Common myeloid progenitor, CD34-positive (primary cell): Measurements from ENCODE around the gene GALNT14.
A peak's percentile ranks its signal among the peaks of the same experiment; 100 is the strongest.

Source experiments
- CTCF ChIA-PET: fragments of 350-600 bp; sonication (Branson Sonifier 250); formaldehyde crosslinking; loops from one replicate; lab custom pipeline; 2021; ENCODE audit warnings: antibody characterized with exemption; lab: Charles Lee
- POLR2A ChIA-PET: fragments of 350-600 bp; sonication (Branson Sonifier 250); formaldehyde crosslinking; loops from one replicate; lab custom pipeline; 2021; ENCODE audit warnings: antibody characterized with exemption; lab: Charles Lee
- DNase-seq, 3 donors: peaks; one replicate each; pipeline versions ENCODE4 v3.0.0 to v3.0.0-alpha.2; 2013
- H3K27ac ChIP-seq, 2 experiments: 1 replicate in 1 of 2; 2 replicates in 1 of 2; pipeline ENCODE4 v1.7.0; 2013; ENCODE audit warnings: inconsistent platforms in 2 of 2, low read length in 2 of 2, mild to moderate bottlenecking in 2 of 2, low read depth in 1 of 2, moderate library complexity in 1 of 2; ENCODE audit not compliant: severe bottlenecking in 2 of 2, insufficient read depth in 1 of 2, poor library complexity in 1 of 2
- H3K27me3 ChIP-seq, 5 experiments: replicated peaks in 2 of 5; 1 replicate in 3 of 5; 2 replicates in 2 of 5; pipeline versions ENCODE4 v1.6.1 to v1.7.0; 2013; ENCODE audit warnings: low read length in 4 of 5, mild to moderate bottlenecking in 2 of 5, moderate library complexity in 2 of 5, inconsistent platforms in 1 of 5; ENCODE audit not compliant: insufficient read depth in 5 of 5, control insufficient read depth in 4 of 5
- H3K36me3 ChIP-seq, 4 experiments: 1 replicate in 2 of 4; 2 replicates in 2 of 4; pipeline versions ENCODE4 v1.6.1 to v1.7.0; 2013; ENCODE audit warnings: low read length in 3 of 4, control low read depth in 1 of 4, mild to moderate bottlenecking in 1 of 4; ENCODE audit not compliant: control insufficient read depth in 4 of 4, insufficient read depth in 4 of 4
- H3K4me1 ChIP-seq, 4 experiments: 1 replicate in 3 of 4; 2 replicates in 1 of 4; pipeline versions ENCODE4 v1.6.1 to v1.7.1; 2013; ENCODE audit warnings: low read length in 3 of 4, mild to moderate bottlenecking in 3 of 4, control low read depth in 1 of 4, inconsistent platforms in 1 of 4, moderate library complexity in 1 of 4; ENCODE audit not compliant: control insufficient read depth in 4 of 4, insufficient read depth in 4 of 4; ENCODE audit errors: control extremely low read depth in 1 of 4
- H3K4me3 ChIP-seq, 7 experiments: 1 replicate in 4 of 7; 2 replicates in 3 of 7; pipeline versions ENCODE4 v1.5.1 to v1.7.0; 2013; ENCODE audit warnings: mild to moderate bottlenecking in 7 of 7, low read length in 6 of 7, moderate library complexity in 6 of 7, inconsistent platforms in 2 of 7, low read depth in 2 of 7, control low read depth in 1 of 7; ENCODE audit not compliant: insufficient read depth in 4 of 7, control insufficient read depth in 1 of 7; ENCODE audit errors: extremely low read depth in 1 of 7
- H3K9me3 ChIP-seq, 5 experiments: 1 replicate in 4 of 5; 2 replicates in 1 of 5; pipeline versions ENCODE4 v1.6.1 to v1.7.1; 2013; ENCODE audit warnings: low read length in 4 of 5, mild to moderate bottlenecking in 2 of 5, inconsistent platforms in 1 of 5, low read depth in 1 of 5, moderate library complexity in 1 of 5; ENCODE audit not compliant: control insufficient read depth in 4 of 5, insufficient read depth in 2 of 5; ENCODE audit errors: control extremely low read depth in 1 of 5
- WGBS: methylation state at CpG from one replicate; pipeline ENCODE4 v1.1.5; 2013; ENCODE audit not compliant: insufficient coverage; 5-methylcytosine and 5-hydroxymethylcytosine counted together

The GALNT14 gene

DNA sequence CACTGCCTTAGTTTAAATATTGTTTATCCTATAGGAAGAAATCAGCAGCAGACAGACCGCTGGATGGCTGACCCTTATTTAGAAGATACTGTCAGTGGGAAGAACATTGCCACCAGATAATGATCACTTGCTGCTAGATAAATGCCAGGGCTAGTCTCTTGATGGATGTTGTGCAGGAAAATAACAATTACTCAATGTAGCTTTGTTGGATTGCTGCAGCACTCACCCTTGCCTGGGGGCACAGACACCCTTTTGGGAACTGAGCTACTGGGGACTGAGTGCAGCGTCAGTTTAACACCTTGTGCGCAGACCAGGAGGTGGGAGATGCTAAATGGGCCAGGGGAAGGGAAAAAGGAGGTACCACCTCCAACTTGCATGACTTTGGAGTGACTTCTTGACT is 266.8 kb downstream of the GALNT14 start:
- Histone ChIP-seq H3K27me3 (peaks cover 0 to 7% (median 0%) of the 10 kb centered on the region in 5 experiments), H3K4me3 (no peak overlapping the region), H3K4me1 (peaks cover 5 to 14% (median 7%) of the 10 kb centered on the region in 4 experiments), H3K9me3 (peaks cover 0 to 8% (median 3%) of the 10 kb centered on the region in 5 experiments), H3K27ac (no peak overlapping the region), H3K36me3 (no peaks in the 10 kb centered on the region)
- ChIA-PET POLR2A (interaction anchor here (0.6 kb wide), 1 partner anchor 943 kb away, joined by 3 read pairs; no protein-coding TSS in a partner anchor), CTCF (interaction anchor here (2.1 kb wide), 1 partner anchor 9 kb away, joined by 6 read pairs; no protein-coding TSS in a partner anchor)
- 83% methylated on average over 3 of the region's 3 CpGs for whole genome bisulfite sequencing
- DNase-seq = no peak

DNA sequence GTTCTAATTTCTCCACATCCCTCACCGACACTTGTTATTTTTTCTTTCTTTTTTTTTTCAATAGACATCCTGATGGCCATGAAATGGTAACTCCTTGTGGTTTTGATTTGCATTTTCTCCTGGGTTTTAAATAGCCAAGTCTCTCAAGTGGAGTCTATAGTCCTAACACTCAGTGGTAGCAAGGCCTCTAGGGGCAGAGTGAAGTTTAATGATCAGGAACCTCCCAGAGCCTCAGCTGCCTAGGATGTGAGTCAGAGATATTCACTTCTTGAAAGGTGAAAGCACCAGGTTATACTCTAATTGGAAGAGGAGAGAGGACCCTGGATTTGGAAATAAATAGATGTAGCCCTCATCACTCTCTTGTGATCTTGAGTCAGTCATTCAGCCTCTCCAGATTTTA is 268.3 kb downstream of the GALNT14 start:
- Histone ChIP-seq H3K4me1 (peaks cover 7 to 27% (median 15%) of the 10 kb centered on the region in 4 experiments), H3K4me3 (no peak overlapping the region), H3K9me3 (peaks cover 0 to 6% (median 3%) of the 10 kb centered on the region in 5 experiments), H3K27ac (no peak overlapping the region), H3K36me3 (no peaks in the 10 kb centered on the region), H3K27me3 (peaks cover 0 to 9% (median 0%) of the 10 kb centered on the region in 5 experiments)
- POLR2A ChIA-PET = no interaction called here
- WGBS = no CpG with 5 or more reads among the region's 1 CpG
- no peak for DNase-seq
- CTCF ChIA-PET = no interaction called here

DNA sequence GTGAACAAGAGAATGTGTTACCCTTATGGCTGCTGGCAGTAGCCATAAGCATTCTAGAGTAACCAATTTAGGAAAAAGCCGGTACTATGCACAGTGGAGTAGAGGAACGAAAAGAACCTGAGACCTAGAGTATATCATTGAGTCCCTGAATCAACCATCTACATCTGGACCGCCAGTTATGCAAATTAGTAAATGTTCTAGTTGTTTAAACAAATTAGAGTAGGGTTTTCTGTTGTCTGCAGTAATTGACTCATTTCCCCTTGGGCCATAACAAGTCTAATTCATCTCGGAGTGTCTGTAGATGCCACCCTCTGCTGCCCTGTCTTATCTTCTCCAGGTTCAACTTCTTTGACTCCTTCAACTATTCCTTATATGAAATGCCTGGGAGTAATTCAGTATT is 270.9 kb downstream of the GALNT14 start:
- ChIA-PET POLR2A (no interaction called here), CTCF (interaction anchor here (8.2 kb wide), 1 partner anchor 464 kb away, joined by 105 read pairs; no protein-coding TSS in a partner anchor)
- H3K36me3 ChIP-seq = no peaks in the 10 kb centered on the region
- WGBS = 95% methylated on average over 2 of the region's 4 CpGs
- no peak overlapping the region for H3K4me3 ChIP-seq
- H3K27ac ChIP-seq = no peak overlapping the region
- H3K4me1 ChIP-seq = peaks cover 7 to 27% (median 15%) of the 10 kb centered on the region in 4 experiments
- peaks cover 0 to 11% (median 0%) of the 10 kb centered on the region in 5 experiments for H3K27me3 ChIP-seq
- no peaks in the 10 kb centered on the region for H3K9me3 ChIP-seq
- peak in 1 of 3 donors; percentile 3 for DNase-seq

DNA sequence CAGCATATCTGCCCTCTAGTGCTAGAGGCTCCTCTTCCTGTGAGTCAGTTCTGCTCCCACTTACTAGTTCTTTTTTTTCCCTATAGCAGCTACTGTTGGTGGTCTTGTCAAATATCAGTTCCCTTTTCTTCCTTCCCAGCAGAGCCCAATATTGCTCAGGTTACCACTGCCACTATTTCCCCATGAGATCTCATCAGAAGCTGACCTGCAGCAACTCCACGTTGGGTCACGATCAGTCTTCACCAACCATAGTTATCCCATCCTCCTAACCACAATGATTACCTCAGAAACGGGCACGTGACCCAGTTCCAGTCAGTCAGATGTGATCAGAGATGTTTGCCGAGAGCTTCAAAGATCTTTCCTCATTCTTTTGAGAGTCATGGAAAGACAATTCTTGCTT is 271.3 kb downstream of the GALNT14 start:
- ChIA-PET CTCF (interaction anchor here (2.3 to 8.2 kb wide), 2 partner anchors 153 to 465 kb away, joined by 8 to 105 read pairs; no protein-coding TSS in a partner anchor), POLR2A (no interaction called here)
- 67% methylated on average over 2 of the region's 5 CpGs for WGBS
- Histone ChIP-seq H3K27ac (no peak overlapping the region), H3K4me3 (no peak overlapping the region), H3K27me3 (peaks cover 0 to 11% (median 0%) of the 10 kb centered on the region in 5 experiments), H3K4me1 (peaks cover 7 to 27% (median 15%) of the 10 kb centered on the region in 4 experiments), H3K9me3 (no peaks in the 10 kb centered on the region), H3K36me3 (no peaks in the 10 kb centered on the region)
- peak; percentile 6 to 55 (median 47) for DNase-seq

- Histone ChIP-seq H3K27me3 (peaks cover 0 to 9% (median 0%) of the 10 kb centered on the region in 5 experiments), H3K36me3 (no peaks in the 10 kb centered on the region), H3K4me1 (peaks cover 7 to 27% (median 15%) of the 10 kb centered on the region in 4 experiments), H3K27ac (no peak overlapping the region), H3K9me3 (no peaks in the 10 kb centered on the region), H3K4me3 (no peak overlapping the region)
- POLR2A ChIA-PET = interaction anchor here (0.6 kb wide), 1 partner anchor 189 kb away, joined by 3 read pairs; no protein-coding TSS in a partner anchor
- peak; percentile 11 to 77 (median 71) for DNase-seq
- CTCF ChIA-PET = interaction anchor here (0.7 to 8.2 kb wide), 6 partner anchors 57 to 637 kb away, joined by 3 to 105 read pairs (median 4); no protein-coding TSS in a partner anchor
- 59% methylated on average over 9 of the region's 10 CpGs for WGBS
Measured at GRCh38 chr2:30865892-30866681, 272.2 kb downstream of the GALNT14 start.

- WGBS = 80% methylated on average over 1 of the region's 1 CpG
- no peak for DNase-seq
- Histone ChIP-seq H3K4me3 (no peak overlapping the region), H3K36me3 (no peaks in the 10 kb centered on the region), H3K9me3 (no peaks in the 10 kb centered on the region), H3K27me3 (peaks cover 0 to 9% (median 0%) of the 10 kb centered on the region in 5 experiments), H3K4me1 (peaks cover 7 to 27% (median 15%) of the 10 kb centered on the region in 4 experiments), H3K27ac (no peak overlapping the region)
- ChIA-PET CTCF (interaction anchor here (0.9 to 8.2 kb wide), 7 partner anchors 56 to 656 kb away, joined by 3 to 105 read pairs (median 3); no protein-coding TSS in a partner anchor), POLR2A (no interaction called here)
Measured at GRCh38 chr2:30865243-30865642, 273.0 kb downstream of the GALNT14 start.
